Liver (tissue), 9 donors: ENCODE data around the gene TEX264. TPM values are rescaled to one million over a fixed set of nuclear protein-coding genes. Genes with fewer than 3 reads are reported as not detected.

Experiments
- DNase-seq: peaks from one replicate; pipeline ENCODE4 v3.0.0-alpha.2; 2017; ENCODE audit warnings: low spot score
- H3K27ac ChIP-seq, 2 donors: one replicate each; pipeline ENCODE4 v1.7.0; 2013; ENCODE audit warnings: inconsistent platforms in 2 of 2, low read length in 2 of 2, control low read depth in 1 of 2, low read depth in 1 of 2, mild to moderate bottlenecking in 1 of 2
- H3K27me3 ChIP-seq, 4 donors: one replicate each; pipeline versions ENCODE4 v1.6.1 to v1.7.0; 2013; ENCODE audit warnings: low read length in 3 of 4, inconsistent platforms in 1 of 4, mild to moderate bottlenecking in 1 of 4, moderate library complexity in 1 of 4; ENCODE audit not compliant: control insufficient read depth in 4 of 4, insufficient read depth in 4 of 4
- H3K36me3 ChIP-seq, 4 donors: one replicate each; pipeline versions ENCODE4 v1.6.1 to v1.7.0; 2013; ENCODE audit warnings: low read length in 3 of 4, mild to moderate bottlenecking in 3 of 4, low read depth in 1 of 4, moderate library complexity in 1 of 4; ENCODE audit not compliant: control insufficient read depth in 4 of 4, insufficient read depth in 3 of 4
- H3K4me1 ChIP-seq, 4 donors: one replicate each; pipeline versions ENCODE4 v1.6.1 to v1.7.0; 2013; ENCODE audit warnings: low read length in 3 of 4, mild to moderate bottlenecking in 3 of 4, moderate library complexity in 1 of 4; ENCODE audit not compliant: control insufficient read depth in 4 of 4, insufficient read depth in 4 of 4
- H3K4me3 ChIP-seq, 3 donors: one replicate each; pipeline versions ENCODE4 v1.6.1 to v1.7.0; 2013; ENCODE audit warnings: low read length in 3 of 3, control low read depth in 1 of 3, low read depth in 1 of 3, mild to moderate bottlenecking in 1 of 3
- H3K9ac ChIP-seq, 2 donors: one replicate each; pipeline ENCODE4 v1.7.0; 2013; ENCODE audit warnings: low read length in 2 of 2, mild to moderate bottlenecking in 2 of 2, moderate library complexity in 2 of 2, control low read depth in 1 of 2, low read depth in 1 of 2
- H3K9me3 ChIP-seq, 4 donors: one replicate each; pipeline versions ENCODE4 v1.6.1 to v1.7.0; 2013; ENCODE audit warnings: low read length in 3 of 4; ENCODE audit not compliant: control insufficient read depth in 4 of 4
- EGR1 ChIP-seq, 2 donors: IDR thresholded peaks; 2 replicates each; pipeline ENCODE4 v1.6.1; 2016 to 2018; ENCODE audit warnings: antibody characterized with exemption in 2 of 2, low read depth in 2 of 2
- FOXA1 ChIP-seq: IDR thresholded peaks from 2 replicates; pipeline ENCODE4 v1.6.1; 2016; ENCODE audit warnings: antibody characterized with exemption
- FOXA2 ChIP-seq: IDR thresholded peaks from 2 replicates; pipeline ENCODE4 v1.6.1; 2016; ENCODE audit warnings: antibody characterized with exemption
- GABPA ChIP-seq, 2 donors: IDR thresholded peaks in 1 of 2; conservative IDR thresholded peaks in 1 of 2; 2 replicates each; pipeline ENCODE4 v1.6.1; 2016; ENCODE audit warnings: antibody characterized with exemption in 2 of 2, mild to moderate bottlenecking in 1 of 2, moderate library complexity in 1 of 2
- HNF4A ChIP-seq, 2 donors: conservative IDR thresholded peaks; 2 replicates each; pipeline ENCODE4 v1.6.1; 2016; ENCODE audit warnings: antibody characterized with exemption in 2 of 2, mild to moderate bottlenecking in 2 of 2
- HNF4G ChIP-seq: IDR thresholded peaks from 2 replicates; pipeline ENCODE4 v1.6.1; 2016; ENCODE audit warnings: antibody characterized with exemption
- JUND ChIP-seq, 2 donors: IDR thresholded peaks; 2 replicates each; pipeline ENCODE4 v1.6.1; 2016; ENCODE audit warnings: antibody characterized with exemption in 2 of 2
- NR2F2 ChIP-seq: IDR thresholded peaks from 2 replicates; pipeline ENCODE4 v1.6.1; 2016; ENCODE audit warnings: antibody characterized with exemption
- RAD21 ChIP-seq, 2 donors: IDR thresholded peaks; 2 replicates each; pipeline ENCODE4 v1.6.1; 2016; ENCODE audit warnings: antibody characterized with exemption in 2 of 2, mild to moderate bottlenecking in 2 of 2
- RXRA ChIP-seq, 2 donors: IDR thresholded peaks; 2 replicates each; pipeline ENCODE4 v1.6.1; 2017 to 2018; ENCODE audit warnings: antibody characterized with exemption in 2 of 2, mild to moderate bottlenecking in 1 of 2
- SP1 ChIP-seq: IDR thresholded peaks from 2 replicates; pipeline ENCODE4 v1.6.1; 2018; ENCODE audit warnings: antibody characterized with exemption, mild to moderate bottlenecking
- TAF1 ChIP-seq: conservative IDR thresholded peaks from 2 replicates; pipeline ENCODE4 v1.6.1; 2016; ENCODE audit warnings: antibody characterized with exemption, mild to moderate bottlenecking
- YY1 ChIP-seq: IDR thresholded peaks from 2 replicates; pipeline ENCODE4 v1.6.1; 2016; ENCODE audit warnings: antibody characterized with exemption, mild to moderate bottlenecking
- WGBS: extraction: QIAGEN DNeasy Blood & Tissue Kit; methylation state at CpG from one replicate; pipeline ENCODE4 v1.1.7; 2013; 5-methylcytosine and 5-hydroxymethylcytosine counted together
- polyA plus RNA-seq, 2 donors: library from polyadenylated mRNA; stranded (reverse) in 1 of 2; unstranded in 1 of 2; fragments of 200-250 nt in 1 of 2; fragments of >200 nt in 1 of 2; fragmentation: Nextera tagmentation in 1 of 2; extraction: Ambion mirVana in 1 of 2; gene quantifications; one replicate each; pipeline versions ENCODE4 v1.2.1 to v1.2.3, GENCODE V29; 2013 to 2015
- total RNA-seq, 2 donors: library from RNA; depleted of rRNA; stranded (reverse); fragments of >200 nt; gene quantifications; one replicate each; pipeline ENCODE4 v1.2.3, GENCODE V29; 2014
- TF ChIP-seq, protein P1 (sequence below): IDR thresholded peaks from 2 replicates; pipeline ENCODE4 v1.6.1; 2016; ENCODE audit warnings: antibody characterized with exemption
- TF ChIP-seq, protein P2 (sequence below): IDR thresholded peaks from 2 replicates; pipeline ENCODE4 v1.6.1; 2016; ENCODE audit warnings: antibody characterized with exemption, mild to moderate bottlenecking
- TF ChIP-seq, protein P3 (sequence below): fragments of 150-350 bp; IDR thresholded peaks from 2 replicates; pipeline ENCODE4 v1.5.1; 2017; ENCODE audit warnings: improper control_type of control experiment, low read depth, low read length; ENCODE audit not compliant: missing input control
- TF ChIP-seq, protein P4 (sequence below): IDR thresholded peaks from 2 replicates; pipeline ENCODE4 v1.6.1; 2016; ENCODE audit warnings: antibody characterized with exemption
- TF ChIP-seq, protein P5 (sequence below): IDR thresholded peaks from 2 replicates; pipeline ENCODE4 v1.6.1; 2016; ENCODE audit warnings: antibody characterized with exemption
- donor health status: healthy.
- donor health status: healthy.
- donor health status: healthy.
- donor health status: healthy.
- donor health status: healthy.

Gene TEX264
- total and polyA plus RNA-seq, 4 donors: 21.2 to 48.4 (median 35.6) TPM

DNA sequence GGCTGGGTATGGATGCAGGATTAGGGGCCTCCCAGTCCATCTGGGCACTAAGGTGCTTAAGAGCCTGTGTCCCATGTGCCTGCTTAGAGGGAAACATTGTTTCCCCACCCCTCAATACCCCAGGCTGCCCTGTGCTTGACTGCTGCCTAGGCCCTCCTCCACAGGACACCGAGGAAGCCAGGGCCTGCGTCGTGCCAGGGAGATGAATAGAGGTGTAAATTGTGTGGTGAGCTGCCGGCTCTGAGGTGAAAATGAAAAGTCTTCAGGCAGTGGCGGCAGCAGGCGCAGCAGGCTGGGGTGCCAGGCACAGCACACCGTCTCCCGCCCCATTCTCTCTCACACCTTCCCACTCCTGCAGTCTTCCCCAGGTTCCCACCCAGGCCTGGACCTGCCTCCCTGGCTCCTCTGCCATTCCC is 21.9 kb downstream of the TEX264 start:
- WGBS: 92% methylated on average over 8 of the region's 8 CpGs
- H3K36me3 ChIP-seq: peaks cover 0 to 65% (median 21%) of the 10 kb centered on the region in 4 donors
- no peaks in the 10 kb centered on the region for H3K27me3 ChIP-seq
- TF ChIP-seq RAD21 (IDR thresholded peaks at IDR 0.05) (no peak), HNF4A (conservative IDR thresholded peaks at IDR 0.05) (no peak), NR2F2 (no peak), YY1 (no peak), HNF4G (no peak), TAF1 (no peak), FOXA1 (no peak), SP1 (no peak), EGR1 (IDR thresholded peaks at IDR 0.05; ENCODE audit: low read depth in 2 of 2) (no peak), FOXA2 (no peak), GABPA (IDR thresholded peaks at IDR 0.05 in 1 of 2, conservative IDR thresholded peaks at IDR 0.05 in 1 of 2) (no peak), JUND (IDR thresholded peaks at IDR 0.05) (no peak), RXRA (IDR thresholded peaks at IDR 0.05) (no peak)
- TF ChIP-seq, protein P1, sequence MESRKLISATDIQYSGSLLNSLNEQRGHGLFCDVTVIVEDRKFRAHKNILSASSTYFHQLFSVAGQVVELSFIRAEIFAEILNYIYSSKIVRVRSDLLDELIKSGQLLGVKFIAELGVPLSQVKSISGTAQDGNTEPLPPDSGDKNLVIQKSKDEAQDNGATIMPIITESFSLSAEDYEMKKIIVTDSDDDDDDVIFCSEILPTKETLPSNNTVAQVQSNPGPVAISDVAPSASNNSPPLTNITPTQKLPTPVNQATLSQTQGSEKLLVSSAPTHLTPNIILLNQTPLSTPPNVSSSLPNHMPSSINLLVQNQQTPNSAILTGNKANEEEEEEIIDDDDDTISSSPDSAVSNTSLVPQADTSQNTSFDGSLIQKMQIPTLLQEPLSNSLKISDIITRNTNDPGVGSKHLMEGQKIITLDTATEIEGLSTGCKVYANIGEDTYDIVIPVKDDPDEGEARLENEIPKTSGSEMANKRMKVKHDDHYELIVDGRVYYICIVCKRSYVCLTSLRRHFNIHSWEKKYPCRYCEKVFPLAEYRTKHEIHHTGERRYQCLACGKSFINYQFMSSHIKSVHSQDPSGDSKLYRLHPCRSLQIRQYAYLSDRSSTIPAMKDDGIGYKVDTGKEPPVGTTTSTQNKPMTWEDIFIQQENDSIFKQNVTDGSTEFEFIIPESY: no peak
- TF ChIP-seq, protein P2, sequence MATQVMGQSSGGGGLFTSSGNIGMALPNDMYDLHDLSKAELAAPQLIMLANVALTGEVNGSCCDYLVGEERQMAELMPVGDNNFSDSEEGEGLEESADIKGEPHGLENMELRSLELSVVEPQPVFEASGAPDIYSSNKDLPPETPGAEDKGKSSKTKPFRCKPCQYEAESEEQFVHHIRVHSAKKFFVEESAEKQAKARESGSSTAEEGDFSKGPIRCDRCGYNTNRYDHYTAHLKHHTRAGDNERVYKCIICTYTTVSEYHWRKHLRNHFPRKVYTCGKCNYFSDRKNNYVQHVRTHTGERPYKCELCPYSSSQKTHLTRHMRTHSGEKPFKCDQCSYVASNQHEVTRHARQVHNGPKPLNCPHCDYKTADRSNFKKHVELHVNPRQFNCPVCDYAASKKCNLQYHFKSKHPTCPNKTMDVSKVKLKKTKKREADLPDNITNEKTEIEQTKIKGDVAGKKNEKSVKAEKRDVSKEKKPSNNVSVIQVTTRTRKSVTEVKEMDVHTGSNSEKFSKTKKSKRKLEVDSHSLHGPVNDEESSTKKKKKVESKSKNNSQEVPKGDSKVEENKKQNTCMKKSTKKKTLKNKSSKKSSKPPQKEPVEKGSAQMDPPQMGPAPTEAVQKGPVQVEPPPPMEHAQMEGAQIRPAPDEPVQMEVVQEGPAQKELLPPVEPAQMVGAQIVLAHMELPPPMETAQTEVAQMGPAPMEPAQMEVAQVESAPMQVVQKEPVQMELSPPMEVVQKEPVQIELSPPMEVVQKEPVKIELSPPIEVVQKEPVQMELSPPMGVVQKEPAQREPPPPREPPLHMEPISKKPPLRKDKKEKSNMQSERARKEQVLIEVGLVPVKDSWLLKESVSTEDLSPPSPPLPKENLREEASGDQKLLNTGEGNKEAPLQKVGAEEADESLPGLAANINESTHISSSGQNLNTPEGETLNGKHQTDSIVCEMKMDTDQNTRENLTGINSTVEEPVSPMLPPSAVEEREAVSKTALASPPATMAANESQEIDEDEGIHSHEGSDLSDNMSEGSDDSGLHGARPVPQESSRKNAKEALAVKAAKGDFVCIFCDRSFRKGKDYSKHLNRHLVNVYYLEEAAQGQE: no peak
- TF ChIP-seq, protein P3, sequence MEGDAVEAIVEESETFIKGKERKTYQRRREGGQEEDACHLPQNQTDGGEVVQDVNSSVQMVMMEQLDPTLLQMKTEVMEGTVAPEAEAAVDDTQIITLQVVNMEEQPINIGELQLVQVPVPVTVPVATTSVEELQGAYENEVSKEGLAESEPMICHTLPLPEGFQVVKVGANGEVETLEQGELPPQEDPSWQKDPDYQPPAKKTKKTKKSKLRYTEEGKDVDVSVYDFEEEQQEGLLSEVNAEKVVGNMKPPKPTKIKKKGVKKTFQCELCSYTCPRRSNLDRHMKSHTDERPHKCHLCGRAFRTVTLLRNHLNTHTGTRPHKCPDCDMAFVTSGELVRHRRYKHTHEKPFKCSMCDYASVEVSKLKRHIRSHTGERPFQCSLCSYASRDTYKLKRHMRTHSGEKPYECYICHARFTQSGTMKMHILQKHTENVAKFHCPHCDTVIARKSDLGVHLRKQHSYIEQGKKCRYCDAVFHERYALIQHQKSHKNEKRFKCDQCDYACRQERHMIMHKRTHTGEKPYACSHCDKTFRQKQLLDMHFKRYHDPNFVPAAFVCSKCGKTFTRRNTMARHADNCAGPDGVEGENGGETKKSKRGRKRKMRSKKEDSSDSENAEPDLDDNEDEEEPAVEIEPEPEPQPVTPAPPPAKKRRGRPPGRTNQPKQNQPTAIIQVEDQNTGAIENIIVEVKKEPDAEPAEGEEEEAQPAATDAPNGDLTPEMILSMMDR: no peak
- TF ChIP-seq, protein P4, sequence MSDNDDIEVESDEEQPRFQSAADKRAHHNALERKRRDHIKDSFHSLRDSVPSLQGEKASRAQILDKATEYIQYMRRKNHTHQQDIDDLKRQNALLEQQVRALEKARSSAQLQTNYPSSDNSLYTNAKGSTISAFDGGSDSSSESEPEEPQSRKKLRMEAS: no peak
- TF ChIP-seq, protein P5, sequence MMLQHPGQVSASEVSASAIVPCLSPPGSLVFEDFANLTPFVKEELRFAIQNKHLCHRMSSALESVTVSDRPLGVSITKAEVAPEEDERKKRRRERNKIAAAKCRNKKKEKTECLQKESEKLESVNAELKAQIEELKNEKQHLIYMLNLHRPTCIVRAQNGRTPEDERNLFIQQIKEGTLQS: no peak
- no peak for DNase-seq
- no peak overlapping the region for H3K27ac ChIP-seq
- no peak overlapping the region for H3K9ac ChIP-seq
- H3K4me1 ChIP-seq: no peaks in the 10 kb centered on the region
- no peaks in the 10 kb centered on the region for H3K9me3 ChIP-seq
- H3K4me3 ChIP-seq: no peak overlapping the region
